Mesenchymal stem cell (in vitro differentiated cells and primary cell): ENCODE results near the gene CNOT2.

Experiments used
- DNase-seq: peaks from one replicate; pipeline ENCODE4 v3.0.0-alpha.2; 2013
- H2AFZ ChIP-seq: one replicate; pipeline ENCODE4 v1.6.1; 2013; ENCODE audit warnings: low read depth, mild to moderate bottlenecking, control low read depth, inconsistent platforms, low read length, moderate library complexity
- H2AK5ac ChIP-seq: 2 replicates; pipeline ENCODE4 v1.6.1; 2013; ENCODE audit warnings: low read length, moderate library complexity, mild to moderate bottlenecking, inconsistent platforms; ENCODE audit not compliant: severe bottlenecking
- H2BK120ac ChIP-seq: one replicate; pipeline ENCODE4 v1.6.1; 2013; ENCODE audit warnings: low read depth, mild to moderate bottlenecking, inconsistent platforms, low read length, moderate library complexity
- H2BK12ac ChIP-seq, 2 experiments: one replicate each; pipeline ENCODE4 v1.6.1; 2013; ENCODE audit warnings: inconsistent platforms in 2 of 2, low read length in 2 of 2, mild to moderate bottlenecking in 2 of 2, moderate library complexity in 2 of 2, control low read depth in 1 of 2
- H2BK15ac ChIP-seq: one replicate; pipeline ENCODE4 v1.6.1; 2013; ENCODE audit warnings: mild to moderate bottlenecking, low read depth, inconsistent platforms; ENCODE audit not compliant: poor library complexity, severe bottlenecking
- H2BK5ac ChIP-seq: 2 replicates; pipeline ENCODE4 v1.6.1; 2013; ENCODE audit warnings: low read depth, mild to moderate bottlenecking, low read length, control low read depth, inconsistent platforms; ENCODE audit not compliant: poor library complexity, severe bottlenecking
- H3K14ac ChIP-seq, 2 experiments: one replicate each; pipeline ENCODE4 v1.6.1; 2013; ENCODE audit warnings: inconsistent platforms in 2 of 2, low read length in 2 of 2, control low read depth in 1 of 2, mild to moderate bottlenecking in 1 of 2, moderate library complexity in 1 of 2
- H3K18ac ChIP-seq, 2 experiments: one replicate each; pipeline ENCODE4 v1.6.1; 2013; ENCODE audit warnings: inconsistent platforms in 2 of 2, low read length in 2 of 2, control low read depth in 1 of 2, low read depth in 1 of 2, mild to moderate bottlenecking in 1 of 2
- H3K23ac ChIP-seq, 2 experiments: one replicate each; pipeline ENCODE4 v1.6.1; 2013; ENCODE audit warnings: inconsistent platforms in 2 of 2, low read length in 2 of 2, mild to moderate bottlenecking in 2 of 2, moderate library complexity in 2 of 2, control low read depth in 1 of 2
- H3K27ac ChIP-seq: 2 replicates; pipeline ENCODE4 v1.5.1; 2013; ENCODE audit warnings: mild to moderate bottlenecking, moderate library complexity, low read length, control low read depth, inconsistent platforms; ENCODE audit not compliant: poor library complexity, severe bottlenecking
- H3K27me3 ChIP-seq, 2 experiments: 2 replicates each; pipeline versions ENCODE4 v1.6.1 to v1.7.0; 2013; ENCODE audit warnings: low read length in 2 of 2, mild to moderate bottlenecking in 2 of 2, moderate library complexity in 2 of 2, control low read depth in 1 of 2, inconsistent platforms in 1 of 2; ENCODE audit not compliant: control insufficient read depth in 1 of 2, insufficient read depth in 1 of 2
- H3K36me3 ChIP-seq, 2 experiments: 2 replicates each; pipeline versions ENCODE4 v1.6.1 to v1.7.0; 2013; ENCODE audit warnings: low read length in 2 of 2, control low read depth in 1 of 2, inconsistent platforms in 1 of 2, low read depth in 1 of 2, mild to moderate bottlenecking in 1 of 2; ENCODE audit not compliant: insufficient read depth in 2 of 2, control insufficient read depth in 1 of 2
- H3K4ac ChIP-seq, 2 experiments: one replicate each; pipeline ENCODE4 v1.6.1; 2013; ENCODE audit warnings: inconsistent platforms in 2 of 2, low read length in 2 of 2, mild to moderate bottlenecking in 2 of 2, moderate library complexity in 2 of 2, control low read depth in 1 of 2, low read depth in 1 of 2
- H3K4me1 ChIP-seq: 2 replicates; pipeline ENCODE4 v1.6.1; 2013; ENCODE audit warnings: low read depth, low read length, control low read depth; ENCODE audit not compliant: control insufficient read depth, insufficient read depth
- H3K4me2 ChIP-seq: 2 replicates; pipeline ENCODE4 v1.6.1; 2013; ENCODE audit warnings: low read length, mild to moderate bottlenecking, inconsistent platforms; ENCODE audit not compliant: poor library complexity, severe bottlenecking
- H3K4me3 ChIP-seq, 2 experiments: 2 replicates each; pipeline versions ENCODE4 v1.5.1 to v1.7.0; 2013; ENCODE audit warnings: low read length in 2 of 2, mild to moderate bottlenecking in 2 of 2, control low read depth in 1 of 2, low read depth in 1 of 2; ENCODE audit not compliant: insufficient read depth in 1 of 2
- H3K79me1 ChIP-seq: replicated peaks from 2 replicates; pipeline ENCODE4 v1.6.1; 2013; ENCODE audit warnings: mild to moderate bottlenecking, control low read depth, low read length, inconsistent platforms; ENCODE audit not compliant: poor library complexity, severe bottlenecking
- H3K9ac ChIP-seq: 2 replicates; pipeline ENCODE4 v1.7.0; 2013; ENCODE audit warnings: mild to moderate bottlenecking, low read length, moderate library complexity
- H3K9me3 ChIP-seq: 2 replicates; pipeline ENCODE4 v1.7.0; 2013; ENCODE audit warnings: mild to moderate bottlenecking, low read length; ENCODE audit not compliant: control insufficient read depth
- H4K8ac ChIP-seq: one replicate; pipeline ENCODE4 v1.6.1; 2013; ENCODE audit warnings: inconsistent platforms, mild to moderate bottlenecking, low read length, moderate library complexity
- H4K91ac ChIP-seq: one replicate; pipeline ENCODE4 v1.6.1; 2013; ENCODE audit warnings: mild to moderate bottlenecking, low read length, inconsistent platforms
- WGBS: methylation state at CpG from one replicate; pipeline ENCODE4 v1.1.7; 2013; ENCODE audit warnings: mixed read lengths; 5-methylcytosine and 5-hydroxymethylcytosine counted together

CNOT2 gene

DNA sequence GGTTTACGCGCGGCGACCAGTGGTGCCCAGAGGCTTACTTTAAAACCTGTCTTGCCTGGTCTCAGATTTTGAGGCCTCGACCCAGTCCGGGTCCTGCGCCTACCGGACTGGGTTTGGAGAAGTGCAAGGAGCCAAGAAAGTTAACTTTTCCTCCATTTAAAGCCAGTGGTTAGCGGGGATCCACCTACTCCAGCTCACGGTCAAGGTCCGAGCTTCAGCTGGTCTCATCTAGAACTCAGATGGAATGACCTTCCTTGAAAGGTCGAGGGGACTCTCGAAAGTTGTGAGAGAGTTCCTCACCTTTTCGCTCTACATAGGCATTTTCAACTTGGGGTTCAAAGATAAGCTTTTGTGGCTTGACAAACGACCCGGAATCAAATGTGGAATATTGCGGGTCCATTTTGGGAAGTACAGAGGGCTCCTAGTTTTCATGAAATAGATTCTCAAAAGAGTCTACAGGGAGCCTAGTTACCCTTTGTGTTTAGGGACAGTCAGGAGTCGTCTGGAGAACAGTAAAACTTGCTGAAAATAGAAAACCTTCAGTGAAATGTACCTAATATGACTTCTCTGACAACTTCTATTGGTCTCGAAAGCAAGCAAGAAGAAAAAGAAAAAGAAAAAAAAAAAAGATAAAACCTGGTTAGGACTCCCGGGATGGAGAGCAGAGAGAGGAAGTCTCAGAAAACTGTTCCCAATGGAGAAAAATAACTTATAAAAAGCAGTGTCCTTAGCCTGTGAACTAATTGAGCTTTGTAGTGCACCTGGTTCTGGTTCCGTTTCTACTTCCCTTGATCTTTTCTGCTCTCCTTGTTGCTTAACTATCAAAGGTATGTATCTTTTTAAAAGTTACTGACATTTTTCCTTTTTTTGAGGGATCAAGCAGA, 124.3 kb downstream of the CNOT2 start:
- Histone ChIP-seq H3K79me1 (peaks cover 9% of the 10 kb centered on the region), H3K23ac (peak overlapping the region in 1 of 2 experiments; percentile 34), H3K4me1 (peaks cover 11% of the 10 kb centered on the region), H3K9ac (peak overlapping the region; percentile 64), H2BK12ac (no peak overlapping the region), H2AK5ac (no peak overlapping the region), H3K4ac (no peak overlapping the region), H2BK15ac (no peak overlapping the region), H3K36me3 (no peaks in the 10 kb centered on the region), H3K18ac (no peak overlapping the region), H3K4me3 (peak overlapping the region; percentile 87 to 88), H3K27ac (no peak overlapping the region), H2BK5ac (no peak overlapping the region), H2BK120ac (no peak overlapping the region), H4K91ac (no peak overlapping the region), H3K9me3 (no peaks in the 10 kb centered on the region), H3K4me2 (peak overlapping the region; percentile 77), H2AFZ (peak overlapping the region; percentile 79), H3K14ac (no peak overlapping the region), H3K27me3 (peaks cover 0 to 17% of the 10 kb centered on the region in 2 experiments), H4K8ac (no peak overlapping the region)
- 3% methylated on average over 20 of the region's 21 CpGs for WGBS
- peak; percentile 18 for DNase-seq

DNA sequence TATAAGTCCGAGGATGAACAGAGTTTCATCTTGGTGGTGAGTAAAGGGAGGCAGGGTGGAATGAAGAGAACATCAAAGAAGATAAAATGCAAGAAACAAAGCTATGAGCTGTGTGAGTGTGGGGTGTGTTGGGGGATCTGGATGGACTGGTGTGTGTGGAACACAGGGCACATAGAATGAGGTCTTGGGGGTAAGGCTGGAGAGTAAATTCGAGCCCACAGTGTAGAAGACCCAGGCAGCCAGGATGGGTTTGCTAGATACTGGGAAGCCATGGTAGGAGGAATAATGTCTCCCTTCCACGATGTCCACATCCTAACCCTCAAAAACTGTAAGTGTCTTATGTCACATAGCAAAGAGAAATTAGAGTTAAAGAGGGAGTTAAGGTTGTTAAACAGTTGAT, 129.6 kb downstream of the CNOT2 start:
- Histone ChIP-seq H4K8ac (no peak overlapping the region), H2BK5ac (no peak overlapping the region), H4K91ac (no peak overlapping the region), H3K27me3 (no peaks in the 10 kb centered on the region), H2AK5ac (no peak overlapping the region), H3K14ac (no peak overlapping the region), H2AFZ (no peak overlapping the region), H3K4me3 (no peak overlapping the region), H3K36me3 (no peaks in the 10 kb centered on the region), H3K9me3 (no peaks in the 10 kb centered on the region), H2BK15ac (no peak overlapping the region), H2BK120ac (no peak overlapping the region), H3K9ac (no peak overlapping the region), H3K27ac (no peak overlapping the region), H2BK12ac (no peak overlapping the region), H3K4me1 (no peaks in the 10 kb centered on the region), H3K18ac (no peak overlapping the region), H3K4ac (no peak overlapping the region), H3K4me2 (no peak overlapping the region), H3K23ac (no peak overlapping the region), H3K79me1 (peaks cover 11% of the 10 kb centered on the region)
- no peak for DNase-seq
- WGBS = 96% methylated on average over 2 of the region's 3 CpGs

DNA sequence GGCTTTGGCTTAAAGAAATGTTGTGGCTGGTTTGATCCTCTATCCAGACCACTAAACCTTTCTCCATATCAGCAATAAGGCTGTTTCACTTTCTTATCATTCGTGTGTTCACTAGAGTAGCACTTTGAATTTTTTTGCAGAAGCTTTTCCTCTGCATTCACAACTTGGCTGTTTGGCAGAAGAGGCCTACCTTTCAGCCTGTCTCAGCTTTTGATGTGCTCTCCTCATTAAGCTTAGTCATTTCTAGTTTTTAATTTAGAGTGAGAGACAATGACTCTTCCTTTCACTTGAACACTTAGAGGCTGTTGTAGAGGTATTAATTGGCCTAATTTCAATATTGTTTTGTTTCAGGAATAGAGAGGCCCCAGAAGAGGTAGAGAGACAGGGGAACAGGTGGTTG, 136.6 kb downstream of the CNOT2 start:
- 65% methylated on average over 1 of the region's 1 CpG for WGBS
- Histone ChIP-seq H3K14ac (no peak overlapping the region), H3K4ac (no peak overlapping the region), H2AK5ac (no peak overlapping the region), H3K4me2 (no peak overlapping the region), H2BK5ac (no peak overlapping the region), H3K9me3 (peaks cover 7% of the 10 kb centered on the region), H3K79me1 (peaks cover 4% of the 10 kb centered on the region), H2BK15ac (no peak overlapping the region), H3K23ac (no peak overlapping the region), H2AFZ (no peak overlapping the region), H4K91ac (no peak overlapping the region), H3K18ac (no peak overlapping the region), H3K36me3 (no peaks in the 10 kb centered on the region), H3K27me3 (no peaks in the 10 kb centered on the region), H3K27ac (no peak overlapping the region), H2BK120ac (no peak overlapping the region), H3K9ac (no peak overlapping the region), H4K8ac (no peak overlapping the region), H3K4me1 (no peaks in the 10 kb centered on the region), H2BK12ac (no peak overlapping the region), H3K4me3 (no peak overlapping the region)
- no peak for DNase-seq

- WGBS = 93% methylated on average over 4 of the region's 4 CpGs
- H3K79me1 ChIP-seq = no peaks in the 10 kb centered on the region
These were observed 140.3 kb downstream of the CNOT2 start for GRCh38 chr12:70383484-70383883.

More at GRCh38 chr12:70383484-70383883, 140.3 kb downstream of the CNOT2 start:
- H4K8ac ChIP-seq = no peak overlapping the region
- peaks cover 7% of the 10 kb centered on the region for H3K9me3 ChIP-seq
- H2AFZ ChIP-seq = no peak overlapping the region
- H2BK120ac ChIP-seq = no peak overlapping the region
- H3K4me3 ChIP-seq = no peak overlapping the region
- H3K23ac ChIP-seq = no peak overlapping the region
- no peak overlapping the region for H2AK5ac ChIP-seq
- no peak overlapping the region for H3K27ac ChIP-seq
- H2BK15ac ChIP-seq = no peak overlapping the region
- H3K4me2 ChIP-seq = no peak overlapping the region
- H4K91ac ChIP-seq = no peak overlapping the region
- no peak overlapping the region for H3K9ac ChIP-seq
- H3K4me1 ChIP-seq = no peaks in the 10 kb centered on the region
- no peak overlapping the region for H3K14ac ChIP-seq
- no peaks in the 10 kb centered on the region for H3K36me3 ChIP-seq
- no peak overlapping the region for H3K4ac ChIP-seq
- DNase-seq = peak; percentile 10
- no peaks in the 10 kb centered on the region for H3K27me3 ChIP-seq
- no peak overlapping the region for H3K18ac ChIP-seq
- H2BK12ac ChIP-seq = no peak overlapping the region
- no peak overlapping the region for H2BK5ac ChIP-seq
